GM18499 (cell line): ENCODE data around the gene TRPC3.

Experiments
- ATAC-seq: cut with Tn5 transposase; IDR thresholded peaks from one replicate; pipeline ENCODE4 v1.9.1; 2021; ENCODE audit warnings: moderate number of reproducible peaks; ENCODE audit not compliant: insufficient read depth, unreplicated experiment

TRPC3 gene

DNA sequence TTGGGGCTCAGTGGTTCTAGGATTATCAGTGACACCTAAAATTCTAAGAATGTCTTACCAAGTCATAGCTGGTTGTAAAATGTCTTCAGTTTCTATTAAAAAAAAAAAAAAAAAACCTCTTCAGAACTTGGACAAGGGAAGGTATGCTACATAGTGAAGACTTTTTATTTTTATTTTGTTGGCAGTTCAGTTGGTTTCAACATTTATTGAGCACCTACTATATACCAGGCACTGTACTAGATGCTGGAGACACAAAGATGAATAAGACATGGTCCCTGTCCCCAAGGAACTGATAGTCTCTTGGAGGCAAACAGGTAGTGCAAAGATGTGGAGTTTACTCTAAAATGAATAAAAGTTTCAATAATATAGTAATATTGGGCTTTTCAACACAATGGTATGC, 72.7 kb downstream of the TRPC3 start:
- no peak for ATAC-seq

DNA sequence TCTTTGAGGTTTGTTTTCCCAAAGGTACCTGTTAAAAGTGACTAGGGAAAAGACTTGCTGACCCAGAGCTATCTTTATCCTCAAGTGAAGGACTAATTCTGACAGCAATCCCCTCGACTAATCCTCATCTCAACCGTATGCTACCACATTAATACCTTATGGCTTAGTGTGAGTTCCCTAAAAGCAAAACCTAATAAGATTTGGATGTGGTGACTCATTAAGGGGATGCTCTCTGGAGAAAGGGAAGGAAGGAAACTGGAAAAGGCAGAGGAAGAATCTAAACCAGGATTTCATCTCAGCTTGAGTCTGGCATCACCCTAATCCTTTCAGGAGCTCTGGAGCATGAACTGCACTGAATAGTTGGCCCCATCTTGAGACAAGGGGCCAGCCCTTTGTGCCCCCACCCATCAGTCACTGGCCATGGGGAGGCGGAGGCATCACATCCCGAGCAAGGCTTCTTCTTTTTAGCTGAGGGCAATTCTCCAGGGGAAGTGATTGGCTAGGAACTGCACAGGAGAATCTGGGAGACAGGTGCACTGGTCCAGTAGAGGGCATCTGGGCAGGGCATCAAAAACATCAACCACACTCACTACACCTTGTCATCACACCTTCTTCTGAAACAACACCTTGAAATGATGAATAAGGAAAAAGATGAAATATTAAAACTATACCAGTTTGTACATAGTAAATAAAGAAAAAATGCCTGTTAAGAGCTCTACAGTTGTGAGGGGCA, 74.7 kb downstream of the TRPC3 start:
- ATAC-seq, result no peak

DNA sequence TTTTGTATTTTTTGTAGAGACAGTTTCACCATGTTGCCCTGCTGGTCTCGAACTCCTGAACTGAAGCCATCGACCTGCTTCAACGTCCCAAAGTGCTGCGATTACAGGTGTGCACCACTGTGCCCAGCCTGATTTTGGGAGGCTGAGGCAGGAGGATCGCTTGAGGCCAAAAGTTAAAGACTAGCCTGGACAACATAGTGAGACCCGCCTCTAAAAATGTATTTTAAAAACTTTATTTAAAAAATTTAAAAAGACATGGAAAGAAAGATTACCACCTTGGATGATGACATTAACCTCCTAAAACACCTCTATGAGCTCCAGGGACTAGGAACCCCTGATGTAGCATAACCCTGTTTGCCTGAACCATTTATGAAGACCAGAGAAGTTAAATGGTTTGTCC, 75.8 kb downstream of the TRPC3 start:
- ATAC-seq, result no peak

DNA sequence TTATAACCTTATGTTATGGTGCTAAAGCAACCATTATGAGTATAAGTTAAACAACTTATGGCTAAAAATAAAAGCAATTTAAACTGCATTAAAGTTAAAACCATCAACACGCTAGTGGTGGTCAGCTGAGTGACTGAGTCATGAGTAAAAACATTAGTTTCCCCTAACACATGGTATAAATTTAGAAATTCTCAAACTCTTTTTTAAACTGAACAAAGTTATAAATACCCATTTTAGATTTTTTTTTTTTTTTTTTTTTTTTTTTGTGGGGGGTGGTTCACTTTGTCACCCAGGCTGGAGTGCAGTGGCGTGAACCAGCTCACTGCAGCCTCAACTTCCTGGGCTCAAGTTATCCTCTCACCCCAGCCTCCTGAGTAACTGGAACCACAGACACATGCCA, 76.2 kb downstream of the TRPC3 start:
- no peak for ATAC-seq

GRCh38 chr4:121873604-121874003, 78.3 kb downstream of the TRPC3 start:
- ATAC-seq, result no peak

DNA sequence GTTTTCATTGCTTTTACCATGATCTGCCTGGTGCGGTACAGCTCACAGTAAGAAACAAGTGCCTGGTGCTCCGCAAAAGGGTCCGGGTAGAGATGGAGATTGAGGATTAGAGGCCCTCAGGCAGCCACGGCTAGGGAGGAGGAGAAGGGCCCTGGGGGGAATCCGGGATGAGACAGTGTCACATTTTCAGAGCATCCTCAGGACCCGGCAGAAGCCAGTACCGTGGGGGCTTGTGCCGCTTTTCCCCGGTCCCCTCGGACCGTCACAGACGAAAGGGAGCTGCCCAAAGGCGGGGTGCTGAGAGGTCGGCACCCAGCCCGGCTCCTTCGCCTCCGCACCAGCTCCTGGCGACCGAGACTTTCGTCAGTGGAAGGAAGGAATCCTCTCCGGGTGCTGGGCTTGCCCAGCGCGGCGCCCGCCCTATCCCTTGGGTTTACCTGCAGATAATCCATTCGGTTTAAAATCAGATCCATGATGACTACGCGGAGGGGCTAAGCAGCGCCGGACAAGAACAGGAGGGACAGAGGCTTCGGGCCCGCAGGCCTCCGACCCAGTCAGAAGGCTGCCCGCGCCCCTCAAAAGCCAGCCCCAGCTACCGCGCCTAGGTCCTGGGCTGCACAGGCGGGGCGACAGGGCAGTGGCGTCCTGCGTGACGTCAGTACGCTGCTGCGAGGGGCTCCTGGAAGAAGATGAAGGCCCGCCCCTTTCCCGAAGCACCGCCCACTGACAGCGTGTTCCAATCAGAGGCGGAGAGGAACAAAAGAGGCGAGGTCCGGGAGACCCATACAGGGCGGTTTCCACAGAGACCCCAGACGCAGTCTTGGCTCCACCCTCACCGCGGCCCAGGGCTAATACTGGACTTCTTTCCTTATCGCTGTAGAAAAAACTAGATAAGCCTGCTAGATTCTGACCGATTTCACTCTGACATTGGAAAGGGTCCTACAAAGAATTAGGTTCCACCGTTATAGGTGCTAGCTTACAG, 81.7 kb downstream of the TRPC3 start, which contains the start of gene BBS7:
TSS of gene BBS7 (minus strand) at position 634 of the 982 bp plus-strand sequence. CDS start at position 473, 161 bp downstream.
- ATAC-seq, result peak; percentile 96

DNA sequence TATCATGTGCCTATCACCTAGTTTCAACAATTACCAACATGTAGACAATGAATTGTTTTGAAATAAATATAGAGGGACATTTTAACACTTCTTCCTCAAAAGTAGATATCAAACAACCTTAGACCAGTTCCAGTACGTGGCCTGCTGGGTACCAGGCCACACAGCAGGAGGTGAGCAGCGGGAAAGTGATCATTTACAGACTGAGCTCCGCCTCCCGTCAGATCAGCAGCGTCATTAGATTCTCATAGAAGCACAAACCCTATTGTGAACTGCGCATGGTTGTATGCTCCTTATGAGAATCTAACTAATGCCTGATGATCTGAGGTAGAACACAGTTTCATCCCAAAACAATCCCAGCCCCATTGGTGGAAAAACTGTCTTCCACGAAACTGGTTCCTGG, 88.1 kb downstream of the TRPC3 start:
- ATAC-seq, result no peak

- no peak for ATAC-seq
Observed at GRCh38 chr4:121861426-121861825, 90.4 kb downstream of the TRPC3 start.

GRCh38 chr4:121860121-121860520, 91.7 kb downstream of the TRPC3 start:
- ATAC-seq, result no peak

DNA sequence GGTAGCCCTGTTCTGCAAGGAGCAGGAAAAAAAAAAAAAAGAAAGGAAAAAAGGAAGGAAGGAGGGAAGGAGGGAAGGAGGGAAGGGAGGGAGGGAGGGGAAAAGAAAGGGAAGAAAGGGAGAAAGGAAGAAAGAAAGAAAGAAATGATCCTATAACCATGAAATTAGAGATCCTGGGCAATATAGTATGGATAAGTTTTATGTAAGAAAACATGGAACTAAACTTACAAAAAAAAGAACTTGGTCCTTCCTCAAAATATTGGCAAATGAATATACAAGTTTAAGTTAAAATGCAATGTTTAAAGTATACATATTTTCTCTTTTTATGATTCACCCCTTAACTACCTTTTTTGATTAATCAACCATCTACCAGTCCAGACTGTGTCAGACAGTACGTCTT, 100.5 kb downstream of the TRPC3 start:
- ATAC-seq, result no peak

- no peak for ATAC-seq
Observed at GRCh38 chr4:121846662-121847061, 105.2 kb downstream of the TRPC3 start.

GRCh38 chr4:121842862-121843261, 109.0 kb downstream of the TRPC3 start:
- no peak for ATAC-seq

- ATAC-seq, result no peak
Observed at GRCh38 chr4:121838136-121838535, 113.7 kb downstream of the TRPC3 start.

DNA sequence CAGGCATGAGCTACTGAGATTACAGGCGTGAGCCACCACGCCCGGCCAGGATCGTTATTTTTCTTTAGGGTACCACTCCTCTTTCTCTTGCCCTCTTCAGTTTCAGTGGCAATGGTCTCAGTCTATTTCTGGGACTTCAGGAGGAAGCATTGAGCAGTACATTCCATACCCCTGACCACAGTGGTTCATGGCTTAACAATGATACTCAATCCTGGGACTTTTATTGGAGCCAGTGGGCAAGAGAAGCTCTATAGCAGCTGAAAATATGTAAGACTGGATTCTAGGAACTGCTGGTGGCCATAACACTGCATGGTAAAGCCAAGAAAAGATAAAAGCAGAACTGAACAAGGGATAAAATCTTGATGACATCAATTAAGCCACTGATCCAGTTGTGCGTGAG, 122.3 kb downstream of the TRPC3 start:
- no peak for ATAC-seq
